OCI-LY7 (cell line): ENCODE measurements around the gene THSD7A.

Experiments used
- EZH2phosphoT487 ChIP-seq: fragments of 200-600 bp; sonication (generic); IDR thresholded peaks from 2 replicates; pipeline ENCODE4 v1.6.1; 2018; ENCODE audit warnings: low read depth, borderline replicate concordance, mild to moderate bottlenecking, mixed run types, antibody characterized with exemption, low read length, moderate library complexity, mixed read lengths
- TF ChIP-seq, protein P1 (sequence below): fragments of 200-600 bp; sonication (generic); conservative IDR thresholded peaks from 2 replicates; pipeline ENCODE4 v1.5.1; 2014; ENCODE audit warnings: mild to moderate bottlenecking, antibody characterized with exemption, low read length, moderate library complexity, mixed read lengths

DNA sequence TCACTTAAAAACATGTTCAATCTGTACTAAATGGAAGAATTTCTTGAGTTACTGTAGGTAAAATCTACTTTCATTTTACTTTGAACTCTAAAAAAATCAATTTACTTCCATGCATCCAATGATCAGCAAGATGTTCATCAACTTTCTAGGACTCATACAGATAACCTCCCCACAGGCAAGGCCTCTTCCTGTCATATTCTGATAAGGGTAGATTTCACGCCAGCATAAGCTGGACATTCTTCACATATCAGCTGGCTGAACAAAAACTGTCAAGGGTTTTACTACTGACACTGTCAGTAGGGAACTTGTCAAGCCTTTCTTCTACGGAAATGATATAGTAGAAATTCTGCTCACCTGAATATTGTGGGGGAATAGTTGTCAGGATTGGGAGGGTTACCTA is 244.9 kb downstream of the THSD7A start:
- TF ChIP-seq, protein P1, sequence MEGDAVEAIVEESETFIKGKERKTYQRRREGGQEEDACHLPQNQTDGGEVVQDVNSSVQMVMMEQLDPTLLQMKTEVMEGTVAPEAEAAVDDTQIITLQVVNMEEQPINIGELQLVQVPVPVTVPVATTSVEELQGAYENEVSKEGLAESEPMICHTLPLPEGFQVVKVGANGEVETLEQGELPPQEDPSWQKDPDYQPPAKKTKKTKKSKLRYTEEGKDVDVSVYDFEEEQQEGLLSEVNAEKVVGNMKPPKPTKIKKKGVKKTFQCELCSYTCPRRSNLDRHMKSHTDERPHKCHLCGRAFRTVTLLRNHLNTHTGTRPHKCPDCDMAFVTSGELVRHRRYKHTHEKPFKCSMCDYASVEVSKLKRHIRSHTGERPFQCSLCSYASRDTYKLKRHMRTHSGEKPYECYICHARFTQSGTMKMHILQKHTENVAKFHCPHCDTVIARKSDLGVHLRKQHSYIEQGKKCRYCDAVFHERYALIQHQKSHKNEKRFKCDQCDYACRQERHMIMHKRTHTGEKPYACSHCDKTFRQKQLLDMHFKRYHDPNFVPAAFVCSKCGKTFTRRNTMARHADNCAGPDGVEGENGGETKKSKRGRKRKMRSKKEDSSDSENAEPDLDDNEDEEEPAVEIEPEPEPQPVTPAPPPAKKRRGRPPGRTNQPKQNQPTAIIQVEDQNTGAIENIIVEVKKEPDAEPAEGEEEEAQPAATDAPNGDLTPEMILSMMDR, result no peak
- no peak for TF ChIP-seq EZH2phosphoT487
